Measurements from ENCODE around the gene NBAS.

Gene NBAS

DNA sequence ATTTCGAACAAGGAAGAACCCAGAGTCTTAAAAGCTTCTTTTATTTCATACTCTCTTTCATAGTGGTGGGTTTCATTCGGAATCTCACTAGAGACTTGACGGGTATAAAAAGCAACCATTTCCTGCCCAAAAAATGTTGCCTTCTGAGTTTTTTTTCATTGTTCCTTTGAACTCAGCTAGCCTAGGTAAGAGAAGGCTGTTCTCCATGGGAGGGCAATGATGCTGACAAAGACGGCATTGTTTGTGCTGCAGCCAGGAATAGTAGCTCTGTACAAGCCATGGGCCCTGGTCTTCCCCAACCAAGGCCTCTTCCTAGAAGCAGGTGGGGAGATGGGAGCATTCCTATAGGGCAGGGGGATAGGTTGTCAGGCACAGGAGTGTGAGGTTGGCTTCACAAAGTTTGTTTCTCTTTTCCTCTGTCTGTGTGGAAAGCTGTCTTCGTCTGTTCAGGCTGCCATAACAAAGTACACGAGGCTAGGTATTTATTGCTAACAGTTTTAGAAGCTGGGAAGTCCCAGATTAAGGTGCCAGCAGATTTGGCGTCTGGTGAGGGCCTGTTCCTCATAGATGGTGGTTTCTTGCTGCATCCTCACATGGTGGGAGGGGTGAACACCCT lies 405.1 kb downstream of the NBAS start:
- no peak for DNase-seq

GRCh38 chr2:15154297-15154696 lies 406.8 kb downstream of the NBAS start:
- DNase-seq = no peak

DNA sequence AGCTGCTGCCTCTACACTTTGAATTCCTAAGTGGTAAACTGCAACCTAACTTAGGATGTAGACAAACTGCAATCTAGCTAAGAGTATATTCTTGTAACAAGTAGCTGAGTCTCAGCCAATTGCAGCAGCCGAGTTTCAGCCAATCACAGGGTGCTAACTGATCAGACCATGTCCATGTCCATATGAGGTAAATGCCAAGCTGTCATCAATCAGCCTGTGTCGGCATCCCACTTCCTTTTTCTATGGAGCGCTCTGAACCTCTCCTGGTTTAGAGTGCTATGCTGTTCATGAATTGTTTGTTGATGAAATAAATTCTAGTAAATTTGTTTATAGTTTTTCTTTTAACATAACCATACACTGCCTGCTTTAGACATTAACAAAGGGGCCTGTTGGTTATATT lies 408.8 kb downstream of the NBAS start:
- no peak for DNase-seq

DNA sequence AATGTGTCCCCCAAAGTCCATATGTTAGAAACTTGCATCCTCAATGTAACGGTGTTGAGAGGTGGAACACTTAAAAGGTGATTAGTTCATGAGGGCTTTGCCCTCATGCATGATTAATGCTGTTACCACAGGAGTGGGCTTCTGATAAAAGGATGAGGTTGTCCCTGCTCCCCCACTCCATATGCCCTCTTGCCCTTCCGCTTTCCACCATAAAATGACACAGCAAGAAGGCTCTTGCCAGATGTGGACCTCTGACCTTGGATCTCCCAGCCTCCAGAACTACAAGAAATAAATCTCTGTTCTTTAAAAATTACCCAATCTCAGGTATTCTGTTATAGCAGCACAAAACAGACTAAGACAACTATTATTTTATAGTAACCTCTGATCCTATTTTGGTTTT lies 412.1 kb downstream of the NBAS start:
- DNase-seq = no peak

GRCh38 chr2:15147591-15147990 lies 413.5 kb downstream of the NBAS start:
- DNase-seq = no peak

DNA sequence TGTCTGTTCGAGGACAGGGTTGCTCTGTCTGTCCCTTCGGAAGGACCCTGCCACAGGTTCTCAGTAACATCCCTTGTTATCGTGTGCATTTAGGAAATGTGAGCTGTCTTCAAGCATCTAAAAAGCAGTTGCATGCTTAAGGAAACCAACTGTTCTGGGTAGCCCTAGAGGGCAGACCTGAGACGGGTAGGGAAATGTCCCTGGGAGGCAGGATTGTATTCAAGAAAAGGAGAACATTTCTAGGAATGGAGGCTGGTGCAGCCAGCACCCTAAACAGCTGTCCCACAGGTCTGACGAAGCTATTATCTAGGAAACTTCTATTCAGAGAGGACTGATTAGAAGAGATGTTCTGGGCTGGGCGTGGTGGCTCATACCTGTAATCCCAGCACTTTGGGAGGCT lies 414.2 kb downstream of the NBAS start:
- no peak for DNase-seq

DNA sequence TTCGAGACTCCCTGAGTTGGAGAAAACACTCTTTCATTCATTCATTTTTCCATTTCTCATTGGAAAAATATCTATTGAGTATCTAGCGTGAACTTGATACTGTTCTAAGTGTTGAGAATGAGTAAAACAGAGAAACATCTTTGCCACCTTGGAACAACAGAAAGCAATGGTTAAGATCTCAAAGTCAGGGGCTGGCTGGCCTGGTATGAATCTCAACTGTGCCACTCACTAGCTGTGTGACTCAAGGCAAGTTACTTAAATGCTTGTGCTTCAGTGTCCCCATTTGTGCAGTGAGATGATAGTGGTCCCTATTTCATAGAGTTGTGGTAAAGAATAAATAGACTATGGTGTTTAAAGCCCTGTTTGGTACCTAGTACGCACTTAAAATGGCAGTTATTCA lies 415.2 kb downstream of the NBAS start:
- DNase-seq = no peak

- no peak for DNase-seq
Observed at GRCh38 chr2:15145046-15145817, 415.9 kb downstream of the NBAS start.

- peak in 1 of 2 donors; percentile 98 for DNase-seq
Observed at GRCh38 chr2:15142069-15142689, 419.0 kb downstream of the NBAS start.

DNA sequence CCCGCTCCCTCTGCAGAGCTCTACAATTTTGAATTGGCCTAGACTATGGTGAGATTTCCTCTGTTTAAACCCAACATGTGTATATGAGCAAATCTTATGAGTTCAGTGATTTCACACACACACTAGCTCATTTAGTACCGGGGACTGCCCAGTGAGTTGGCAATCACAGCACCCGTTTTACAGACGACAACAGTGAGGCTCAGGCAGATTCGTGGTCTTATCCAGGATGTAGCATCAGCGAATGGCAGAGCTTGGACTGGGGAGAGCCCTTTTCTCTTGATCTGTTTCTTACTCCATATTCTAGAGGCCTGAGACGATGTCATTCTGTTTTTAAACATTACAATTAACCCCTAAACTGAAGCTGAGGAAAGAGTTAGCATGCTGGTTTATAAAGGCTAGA lies 419.9 kb downstream of the NBAS start:
- DNase-seq = no peak

DNA sequence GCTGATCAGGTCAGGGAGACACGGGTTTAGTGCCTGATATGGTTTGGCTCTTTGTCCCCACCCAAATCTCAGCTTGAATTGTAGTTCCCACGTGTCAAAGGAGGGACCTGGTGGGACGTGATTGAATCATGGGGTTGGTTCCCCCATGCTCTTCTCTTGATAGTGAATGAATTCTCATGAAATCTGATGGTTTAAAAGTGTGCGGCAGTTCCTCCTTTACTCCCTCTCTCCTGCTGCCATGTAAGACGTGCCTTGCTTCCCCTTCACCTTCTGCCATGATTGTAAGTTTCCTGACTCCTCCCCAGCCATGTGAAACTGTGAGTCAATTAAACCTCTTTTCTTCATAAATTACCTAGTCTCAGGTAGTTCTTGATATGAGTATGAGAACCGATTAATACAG lies 424.5 kb downstream of the NBAS start:
- no peak for DNase-seq

GRCh38 chr2:15134957-15135356 lies 426.2 kb downstream of the NBAS start:
- DNase-seq = no peak

GRCh38 chr2:15133461-15133860 lies 427.7 kb downstream of the NBAS start:
- no peak for DNase-seq

GRCh38 chr2:15128846-15129245 lies 432.3 kb downstream of the NBAS start:
- no peak for DNase-seq

- DNase-seq = no peak
Observed at GRCh38 chr2:15127876-15128275, 433.3 kb downstream of the NBAS start.

DNA sequence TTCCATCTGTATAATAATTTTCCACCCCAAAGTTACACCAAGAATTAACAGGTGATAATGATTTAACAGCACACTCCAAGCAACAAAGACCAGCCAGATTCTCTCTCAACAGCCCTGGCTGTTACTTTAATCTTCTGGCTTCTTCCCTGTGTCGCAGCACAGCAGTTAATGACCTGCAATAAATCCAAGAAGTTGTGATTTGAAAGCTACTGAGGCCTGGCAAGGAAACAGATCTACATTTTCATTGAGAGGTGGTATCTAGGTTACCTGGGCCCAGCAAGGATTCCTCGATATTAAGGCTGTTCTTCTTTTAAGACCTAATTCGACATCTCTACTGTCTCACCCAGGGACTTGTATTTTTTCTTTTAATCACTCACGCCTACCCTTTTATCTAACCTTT lies 433.8 kb downstream of the NBAS start:
- DNase-seq = no peak

GRCh38 chr2:15126373-15126772 lies 434.8 kb downstream of the NBAS start:
- DNase-seq = no peak

DNA sequence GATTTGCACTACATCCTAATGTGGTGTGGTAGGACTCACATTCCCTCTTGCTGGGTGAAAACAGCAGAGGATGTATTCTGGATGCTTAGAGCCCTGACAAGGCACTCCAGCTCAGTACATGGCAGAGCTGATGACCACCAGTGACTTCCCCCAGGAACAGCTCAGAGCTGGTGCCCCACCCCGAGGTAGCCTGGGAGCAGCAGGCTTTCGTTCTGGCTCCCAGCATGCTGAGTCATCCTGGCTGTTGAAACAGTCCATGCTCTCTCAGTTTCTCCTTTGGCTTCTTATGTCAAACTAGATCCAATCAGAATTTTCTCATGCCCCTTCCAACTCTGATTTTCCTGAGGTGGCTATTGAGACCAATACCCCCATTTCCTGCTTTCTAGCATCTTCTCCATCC lies 438.2 kb downstream of the NBAS start:
- no peak for DNase-seq

GRCh38 chr2:15120631-15121030 lies 440.5 kb downstream of the NBAS start:
- DNase-seq = peak in 1 of 2 donors; percentile 22

DNA sequence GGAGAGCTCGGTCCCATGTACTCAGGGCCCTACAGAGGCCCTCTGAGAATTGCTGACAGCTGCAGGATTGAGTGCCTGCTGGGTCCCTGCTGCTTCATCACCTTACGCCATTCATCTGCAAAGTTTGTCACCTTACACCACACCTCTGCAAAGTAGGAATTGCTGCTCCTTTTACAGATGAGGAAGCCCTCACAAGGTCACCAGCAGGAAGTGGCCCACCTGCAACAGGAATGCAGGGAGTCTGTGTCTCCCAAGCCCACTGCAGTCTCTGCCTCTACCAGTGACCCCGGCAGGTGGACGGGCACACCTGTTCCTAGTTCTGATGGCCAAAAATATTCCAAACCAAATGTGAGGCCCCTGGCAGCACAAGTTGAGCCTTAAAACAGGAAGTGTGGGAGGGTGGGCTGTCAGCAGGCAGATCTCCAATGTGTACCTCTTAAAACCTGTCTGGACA lies 441.4 kb downstream of the NBAS start:
- no peak for DNase-seq

DNA sequence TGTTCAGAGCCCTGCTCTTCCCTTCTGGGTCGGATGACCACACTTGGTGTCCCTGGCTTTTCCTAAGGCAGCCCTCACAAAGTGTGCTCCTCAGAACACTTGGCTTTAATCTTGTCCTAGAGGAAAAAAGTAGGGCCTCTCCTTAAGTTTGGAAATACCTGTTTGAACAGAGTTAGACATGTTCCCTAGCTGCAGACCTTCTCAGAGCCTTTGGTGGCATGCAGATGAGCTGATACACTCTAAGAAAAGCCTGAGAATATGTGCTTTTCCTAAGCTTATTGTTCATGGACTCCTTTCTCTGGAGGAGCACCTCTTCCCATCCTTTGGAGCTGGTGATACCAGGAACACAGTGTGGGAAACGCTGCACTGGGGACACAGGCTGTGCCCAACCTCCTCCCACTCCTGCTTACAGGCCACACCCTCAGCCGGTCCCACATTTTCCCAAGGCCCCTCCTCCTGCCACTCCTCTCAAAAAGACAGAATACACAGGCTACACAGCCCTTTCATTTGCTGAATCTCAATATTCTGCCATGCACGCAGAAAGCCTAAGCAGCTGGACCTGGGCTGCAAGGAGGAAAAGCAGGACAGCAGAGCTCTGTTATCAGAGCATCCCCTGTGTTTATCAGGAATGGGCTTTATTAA lies 443.6 kb downstream of the NBAS start:
- DNase-seq = no peak
